ENCODE measurements around the gene ESR2.
A peak's percentile ranks its signal among the peaks of the same experiment; 100 is the strongest.
"Not testable (repeated sequence)": the region's sequence is repeated elsewhere in the genome, so short reads cannot be mapped to it uniquely, and the experiment has no call there.

Gene ESR2

GRCh38 chr14:64220466-64220865 is 73.7 kb downstream of the ESR2 start:
- no peak for DNase-seq (ENCODE audit: low spot score)

DNA sequence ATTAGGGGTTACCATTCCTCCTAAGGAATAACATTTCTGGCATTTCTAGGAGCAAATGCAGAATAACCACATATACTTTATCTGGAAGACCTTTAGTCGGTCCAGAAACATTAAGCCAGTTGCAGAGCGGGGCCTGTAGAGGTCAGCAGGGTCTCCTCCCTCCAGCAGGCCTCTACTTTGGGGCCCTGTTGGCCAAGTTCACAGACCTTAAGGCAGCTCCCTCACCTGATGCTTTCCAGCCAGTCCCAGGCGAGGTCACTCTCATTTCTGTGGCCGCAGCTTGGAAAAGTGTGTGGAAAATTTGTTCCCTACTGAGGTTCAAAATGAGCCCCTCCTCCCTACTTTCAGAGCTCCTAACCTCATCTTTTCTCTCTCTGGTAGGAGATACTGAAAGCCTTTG is 74.1 kb downstream of the ESR2 start:
- DNase-seq (ENCODE audit: low spot score): no peak

- DNase-seq (ENCODE audit: low spot score): no peak
Measured at GRCh38 chr14:64218344-64219240, 75.6 kb downstream of the ESR2 start.

DNA sequence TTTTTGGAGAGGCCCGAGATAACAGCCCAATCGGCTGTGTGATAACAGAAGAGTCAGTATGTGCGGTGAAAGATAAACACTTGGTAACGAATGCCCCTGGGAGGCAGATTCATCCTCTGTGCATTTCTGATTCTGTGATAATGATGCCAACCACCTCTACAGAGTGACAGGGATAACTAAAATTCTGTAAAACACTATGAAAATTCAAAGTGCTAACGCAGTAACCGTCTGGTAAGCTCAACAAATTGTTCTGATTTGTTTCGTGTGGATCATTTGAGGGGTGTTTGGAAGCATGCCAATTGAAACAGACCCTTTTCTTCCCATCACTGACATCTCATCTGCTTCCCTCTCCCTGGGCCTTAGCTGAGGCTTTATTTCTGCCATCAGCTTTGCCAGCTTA is 76.3 kb downstream of the ESR2 start:
- DNase-seq (ENCODE audit: low spot score): no peak

GRCh38 chr14:64217308-64217707 is 76.9 kb downstream of the ESR2 start:
- DNase-seq (ENCODE audit: low spot score): no peak

DNA sequence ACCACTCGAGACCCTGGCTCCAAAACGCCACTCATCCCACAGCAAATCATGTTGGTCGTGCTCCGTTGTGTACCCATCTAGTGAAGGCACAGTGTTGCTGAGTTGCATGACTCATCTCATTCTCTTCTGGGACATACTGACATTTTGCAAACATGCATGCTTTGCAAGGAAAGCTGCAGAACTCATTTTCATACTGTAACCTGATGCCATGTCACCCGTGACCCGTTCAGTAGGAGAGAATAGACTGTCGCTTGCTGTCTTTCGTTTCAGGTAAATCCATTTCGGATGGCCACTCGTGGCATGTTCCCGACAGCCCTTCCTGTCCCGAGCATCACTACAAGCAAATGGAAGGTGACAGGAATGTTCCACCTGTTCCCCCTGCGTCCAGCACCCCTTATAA is 78.2 kb downstream of the ESR2 start:
- DNase-seq (ENCODE audit: low spot score): no peak

DNA sequence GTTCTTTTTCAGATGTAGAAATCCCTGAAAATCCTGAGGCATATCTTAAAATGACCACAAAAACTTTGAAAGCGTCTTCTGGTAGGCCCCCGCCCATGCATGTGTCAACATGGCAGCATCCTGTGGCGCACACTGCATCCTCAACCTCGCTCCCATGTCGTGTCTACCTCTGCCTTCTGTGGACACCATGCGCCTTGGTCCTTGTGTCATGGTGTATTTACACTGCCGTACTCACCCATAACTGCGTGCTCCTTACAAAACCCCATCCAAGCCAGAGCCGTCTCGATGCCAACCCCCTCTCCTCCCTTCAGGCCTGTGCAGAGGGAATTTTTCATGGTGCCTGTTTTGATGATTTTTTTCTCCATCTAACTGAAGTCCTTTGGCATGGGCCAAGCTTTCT is 78.9 kb downstream of the ESR2 start:
- DNase-seq (ENCODE audit: low spot score): no peak

- no peak for DNase-seq (ENCODE audit: low spot score)
Measured at GRCh38 chr14:64213853-64214570, 80.2 kb downstream of the ESR2 start.

GRCh38 chr14:64213086-64213485 is 81.1 kb downstream of the ESR2 start:
- no peak for DNase-seq (ENCODE audit: low spot score)

- DNase-seq (ENCODE audit: low spot score): no peak
Measured at GRCh38 chr14:64212666-64213065, 81.5 kb downstream of the ESR2 start.

- DNase-seq (ENCODE audit: low spot score): not testable (repeated sequence)
Measured at GRCh38 chr14:64210912-64211311, 83.3 kb downstream of the ESR2 start.

DNA sequence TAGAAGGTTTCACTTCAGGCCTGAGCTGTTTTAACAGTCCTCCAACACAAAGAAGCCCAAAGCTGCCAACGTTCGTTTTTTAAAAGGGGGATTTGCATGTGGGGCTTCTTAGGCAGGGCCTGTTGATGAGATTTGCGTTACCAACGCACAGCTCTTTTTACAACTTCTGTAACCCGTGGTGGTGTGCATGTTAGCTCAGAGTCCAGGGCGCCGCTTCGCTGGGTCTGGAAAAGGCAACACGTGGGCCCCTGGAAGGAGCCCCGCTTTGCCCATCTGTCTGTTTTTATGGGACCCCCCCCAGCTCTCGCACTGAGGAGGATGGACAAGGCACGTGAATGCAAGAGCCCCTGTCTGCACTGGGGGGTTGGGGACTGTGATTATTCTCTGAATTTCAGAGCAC is 84.0 kb downstream of the ESR2 start:
- no peak for DNase-seq (ENCODE audit: low spot score)

DNA sequence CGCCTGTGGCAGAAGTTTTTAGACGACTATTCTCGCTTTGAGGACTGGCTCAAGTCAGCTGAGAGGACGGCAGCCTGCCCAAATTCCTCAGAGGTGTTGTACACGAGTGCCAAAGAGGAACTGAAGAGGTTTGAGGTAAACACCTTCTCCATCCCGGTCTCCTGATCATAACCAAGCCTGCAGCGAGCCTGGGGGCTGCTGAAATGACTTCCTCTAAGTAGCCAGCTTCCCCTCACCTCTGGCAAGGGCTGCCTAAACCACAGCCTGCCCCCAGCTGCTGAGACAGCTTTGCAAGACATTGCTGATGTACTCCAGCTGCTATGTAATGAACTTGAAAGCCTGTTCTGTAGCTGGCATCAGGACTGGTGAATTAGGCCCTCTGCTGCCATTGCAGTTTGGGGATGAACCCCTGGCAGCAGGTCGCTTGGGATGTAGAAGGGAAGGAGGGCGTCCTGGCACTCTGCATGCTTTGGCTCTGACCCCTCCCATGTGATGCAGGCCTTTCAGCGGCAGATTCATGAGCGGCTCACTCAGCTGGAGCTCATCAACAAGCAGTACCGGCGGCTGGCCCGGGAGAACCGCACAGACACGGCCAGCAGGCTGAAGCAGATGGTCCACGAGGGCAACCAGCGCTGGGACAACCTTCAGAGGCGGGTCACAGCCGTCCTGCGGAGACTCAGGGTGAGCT is 84.6 kb downstream of the ESR2 start:
- DNase-seq (ENCODE audit: low spot score): peak; percentile 52

- DNase-seq (ENCODE audit: low spot score): no peak
Measured at GRCh38 chr14:64208981-64209380, 85.2 kb downstream of the ESR2 start.

- DNase-seq (ENCODE audit: low spot score): no peak
Measured at GRCh38 chr14:64208261-64208660, 85.9 kb downstream of the ESR2 start.

DNA sequence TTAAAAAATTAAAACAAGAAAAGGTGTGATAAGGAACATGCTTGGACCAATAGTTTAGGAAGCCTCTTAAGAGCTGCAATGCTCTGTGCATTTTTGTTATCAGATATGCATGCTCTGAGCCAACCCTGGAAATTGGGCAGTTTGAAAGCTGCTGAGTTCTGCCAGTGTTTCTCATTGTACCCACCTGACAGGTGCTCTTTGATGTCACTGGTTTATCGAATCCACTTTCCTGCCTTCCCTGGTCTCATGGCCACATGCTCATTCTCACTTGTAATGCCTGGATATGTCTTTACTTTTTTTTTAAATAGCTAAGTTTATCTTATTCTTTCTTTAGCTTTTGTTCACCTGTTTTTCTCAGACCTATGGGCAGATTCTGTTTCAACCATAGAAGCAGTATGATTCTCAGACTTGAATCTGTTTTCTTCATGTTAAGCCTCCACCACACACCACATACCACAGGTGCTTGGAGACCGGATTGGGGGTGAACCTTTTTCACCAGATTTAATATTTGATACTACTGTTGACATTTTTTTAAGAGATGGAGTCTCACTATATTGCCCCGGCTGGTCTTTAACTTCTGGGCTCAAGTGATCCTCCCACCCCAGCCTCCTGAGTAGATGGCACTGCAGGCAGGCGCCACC is 90.7 kb downstream of the ESR2 start:
- DNase-seq (ENCODE audit: low spot score): no peak

- DNase-seq (ENCODE audit: low spot score): no peak
Measured at GRCh38 chr14:64202716-64203115, 91.5 kb downstream of the ESR2 start.

GRCh38 chr14:64201921-64202545 is 92.1 kb downstream of the ESR2 start:
- DNase-seq (ENCODE audit: low spot score): no peak

GRCh38 chr14:64201296-64201695 is 92.9 kb downstream of the ESR2 start:
- DNase-seq (ENCODE audit: low spot score): no peak

- no peak for DNase-seq (ENCODE audit: low spot score)
Measured at GRCh38 chr14:64200170-64200569, 94.0 kb downstream of the ESR2 start.

- DNase-seq (ENCODE audit: low spot score): no peak
Measured at GRCh38 chr14:64198486-64198885, 95.7 kb downstream of the ESR2 start.

GRCh38 chr14:64197996-64198395 is 96.2 kb downstream of the ESR2 start:
- no peak for DNase-seq (ENCODE audit: low spot score)

Data from GM03348 (cell line).